ENCODE data around the gene DSG2.

DSG2 gene

GRCh38 chr18:31576670-31577069 is 78.7 kb downstream of the DSG2 start:
- H3K4me3 ChIP-seq (ENCODE audit: low read depth, low read length): no peak overlapping the region
- TF ChIP-seq CTCF (IDR thresholded peaks at IDR 0.05; ENCODE audit: low read depth, low read length): no peak

GRCh38 chr18:31577195-31577594 is 79.2 kb downstream of the DSG2 start:
- H3K4me3 ChIP-seq (ENCODE audit: low read depth, low read length): no peak overlapping the region
- TF ChIP-seq CTCF (IDR thresholded peaks at IDR 0.05; ENCODE audit: low read depth, low read length): no peak

GRCh38 chr18:31578126-31578525 is 80.1 kb downstream of the DSG2 start:
- no peak for TF ChIP-seq CTCF (IDR thresholded peaks at IDR 0.05; ENCODE audit: low read depth, low read length)
- H3K4me3 ChIP-seq (ENCODE audit: low read depth, low read length): no peak overlapping the region

GRCh38 chr18:31579375-31579774 is 81.4 kb downstream of the DSG2 start:
- no peak overlapping the region for H3K4me3 ChIP-seq (ENCODE audit: low read depth, low read length)
- TF ChIP-seq CTCF (IDR thresholded peaks at IDR 0.05; ENCODE audit: low read depth, low read length): no peak

- TF ChIP-seq CTCF (IDR thresholded peaks at IDR 0.05; ENCODE audit: low read depth, low read length): no peak
- no peak overlapping the region for H3K4me3 ChIP-seq (ENCODE audit: low read depth, low read length)
Observed at GRCh38 chr18:31581498-31582197, 83.7 kb downstream of the DSG2 start.

- H3K4me3 ChIP-seq (ENCODE audit: low read depth, low read length): no peak overlapping the region
- TF ChIP-seq CTCF (IDR thresholded peaks at IDR 0.05; ENCODE audit: low read depth, low read length): no peak
Observed at GRCh38 chr18:31583185-31583854, 85.3 kb downstream of the DSG2 start.

GRCh38 chr18:31585991-31586390 is 88.0 kb downstream of the DSG2 start:
- TF ChIP-seq CTCF (IDR thresholded peaks at IDR 0.05; ENCODE audit: low read depth, low read length): no peak
- no peak overlapping the region for H3K4me3 ChIP-seq (ENCODE audit: low read depth, low read length)

Measured in WI38 (cell line).